Endothelial cell of umbilical vein (primary cell): ENCODE results near the gene ZNF764. TPM values are rescaled to one million over a fixed set of nuclear protein-coding genes. Genes with fewer than 3 reads are reported as not detected.

ENCODE experiments used
- BruUV-seq: library from RNA; stranded (reverse); fragments of 400-500 nt; replicated peaks from 2 replicates; lab custom pipeline; 2021; lab: Mats Ljungman, UMichigan
- CTCF ChIA-PET: fragments of 300-600, 350-600 bp; sonication (Branson Sonifier 250); formaldehyde crosslinking; loops from one replicate; lab custom pipeline; 2021; ENCODE audit warnings: antibody characterized with exemption, inconsistent platforms; lab: Charles Lee
- POLR2A ChIA-PET: fragments of 300-600, 350-600 bp; sonication (Branson Sonifier 250); formaldehyde crosslinking; loops from one replicate; lab custom pipeline; 2021; ENCODE audit warnings: antibody characterized with exemption, inconsistent platforms; lab: Charles Lee
- DNase-seq: peaks from one replicate; pipeline ENCODE4 v3.0.0-alpha.2; 2011; ENCODE audit warnings: low read depth, low spot score
- FAIRE-seq: peaks from 2 replicates; lab custom pipeline; 2011; peaks lifted over from hg19 to GRCh38; lab: Jason Lieb, UNC
- H2AFZ ChIP-seq: 2 replicates; pipeline ENCODE4 v1.6.0; 2012; ENCODE audit warnings: low read depth, low read length, control low read depth, inconsistent platforms
- H3K27ac ChIP-seq: 2 replicates; pipeline ENCODE4 v1.5.1; 2011; ENCODE audit warnings: low read depth, mild to moderate bottlenecking, control low read depth, low read length, moderate library complexity; ENCODE audit not compliant: insufficient read depth
- H3K27me3 ChIP-seq, 2 experiments: 2 replicates each; pipeline versions ENCODE4 v1.6.0 to v1.6.1; 2011; ENCODE audit warnings: low read length in 2 of 2, mixed read lengths in 1 of 2; ENCODE audit not compliant: control insufficient read depth in 2 of 2, insufficient read depth in 2 of 2
- H3K36me3 ChIP-seq, 2 experiments: 2 replicates in 1 of 2; 3 replicates in 1 of 2; pipeline ENCODE4 v1.5.1; 2011; ENCODE audit warnings: low read length in 2 of 2, mild to moderate bottlenecking in 1 of 2, moderate library complexity in 1 of 2; ENCODE audit not compliant: control insufficient read depth in 2 of 2, insufficient read depth in 2 of 2; ENCODE audit errors: extremely low read depth in 1 of 2
- H3K4me1 ChIP-seq: 3 replicates; pipeline ENCODE4 v1.5.1; 2011; ENCODE audit warnings: mild to moderate bottlenecking, low read length; ENCODE audit not compliant: control insufficient read depth, insufficient read depth; ENCODE audit errors: extremely low read depth
- H3K4me2 ChIP-seq: 2 replicates; pipeline ENCODE4 v1.6.1; 2011; ENCODE audit warnings: low read length, control low read depth, mixed read lengths; ENCODE audit not compliant: insufficient read depth
- H3K4me3 ChIP-seq, 3 experiments: fragments of 200-600 bp in 1 of 3; sonication (generic), shearing (Covaris generic) in 1 of 3; replicated peaks in 1 of 3; 2 replicates each; pipeline ENCODE4 v1.5.1; 2011 to 2016; ENCODE audit warnings: control low read depth in 3 of 3, low read length in 3 of 3, mild to moderate bottlenecking in 2 of 3, inconsistent platforms in 1 of 3, low read depth in 1 of 3, moderate library complexity in 1 of 3; ENCODE audit not compliant: insufficient read depth in 1 of 3
- H3K79me2 ChIP-seq: 2 replicates; pipeline ENCODE4 v1.6.0; 2012; ENCODE audit warnings: low read length, inconsistent platforms; ENCODE audit not compliant: control insufficient read depth, insufficient read depth
- H3K9ac ChIP-seq: replicated peaks from 2 replicates; pipeline ENCODE3; 2011; ENCODE audit warnings: low read length, control low read depth; ENCODE audit not compliant: insufficient read depth; ENCODE audit errors: extremely low read depth
- H3K9me1 ChIP-seq: replicated peaks from 3 replicates; pipeline ENCODE4 v1.6.0; 2011; ENCODE audit warnings: mild to moderate bottlenecking, low read length; ENCODE audit not compliant: control insufficient read depth, insufficient read depth; ENCODE audit errors: extremely low read depth
- H3K9me3 ChIP-seq: replicated peaks from 2 replicates; pipeline ENCODE4 v1.5.1; 2012; ENCODE audit warnings: low read length, inconsistent platforms; ENCODE audit not compliant: control insufficient read depth, insufficient read depth
- H4K20me1 ChIP-seq: replicated peaks from 2 replicates; pipeline ENCODE3; 2011; ENCODE audit warnings: mild to moderate bottlenecking, low read length; ENCODE audit not compliant: control insufficient read depth, insufficient read depth; ENCODE audit errors: extremely low read depth
- EZH2 ChIP-seq: IDR thresholded peaks from 2 replicates; pipeline ENCODE4 v1.6.1; 2012; ENCODE audit warnings: borderline replicate concordance, low read depth, mild to moderate bottlenecking, moderate library complexity, low read length, inconsistent platforms; ENCODE audit not compliant: severe bottlenecking
- GATA2 ChIP-seq: IDR thresholded peaks from 2 replicates; pipeline ENCODE4 v1.7.0; 2011; ENCODE audit warnings: low read depth, mild to moderate bottlenecking, moderate library complexity, mixed read lengths, low read length; ENCODE audit not compliant: insufficient read length, insufficient read depth
- JUN ChIP-seq: IDR thresholded peaks from 2 replicates; pipeline ENCODE4 v1.6.1; 2011; ENCODE audit warnings: borderline replicate concordance, low read depth; ENCODE audit not compliant: insufficient read length, insufficient read depth
- MYC ChIP-seq: IDR thresholded peaks from one replicate; pipeline ENCODE4 v1.6.1; 2011; ENCODE audit warnings: mild to moderate bottlenecking, low read depth, low read length
- POLR2A ChIP-seq: IDR thresholded peaks from 2 replicates; pipeline ENCODE4 v1.6.1; 2012; ENCODE audit warnings: low read depth, mild to moderate bottlenecking, control low read depth, low read length
- POLR2AphosphoS5 ChIP-seq: IDR thresholded peaks from 2 replicates; pipeline ENCODE4 v1.6.1; 2012; ENCODE audit warnings: low read depth, mild to moderate bottlenecking, control low read depth, low read length, moderate library complexity; ENCODE audit not compliant: insufficient read depth
- dilution Hi-C: fragments of 300-500 bp; cut with MboI; formaldehyde crosslinking; loops from one replicate; pipeline ENCODE4 v1.15.0; 2019; ENCODE audit warnings: low sequenced_read_pairs; ENCODE audit not compliant: extremely low pct_ligation_motif_present
- intact Hi-C: fragments of 100-400 bp; cut with micrococcal nuclease; formaldehyde crosslinking; loops from one replicate; pipeline ENCODE4 v1.10.0; 2022
- polyA plus RNA-seq, 4 experiments: library from polyadenylated mRNA; depleted of rRNA in 3 of 4; stranded (reverse) in 3 of 4; unstranded in 1 of 4; fragments of >200 nt; gene quantifications; 2 replicates each; pipeline versions ENCODE4 v1.2.1 to v1.2.3, GENCODE V29; 2011 to 2012; ENCODE audit warnings: missing spikeins in 1 of 4
- total RNA-seq: library from RNA; stranded (reverse); gene quantifications from 2 replicates; pipeline ENCODE4 v1.2.3, GENCODE V29; 2021
- TF ChIP-seq, protein P1 (sequence below), 2 donors: IDR thresholded peaks; 1 replicate in 1 of 2; 2 replicates in 1 of 2; pipeline ENCODE4 v1.5.1; 2011; ENCODE audit warnings: low read length in 2 of 2, mild to moderate bottlenecking in 2 of 2, moderate library complexity in 2 of 2, control low read depth in 1 of 2, inconsistent platforms in 1 of 2, low read depth in 1 of 2; ENCODE audit not compliant: insufficient read depth in 1 of 2; ENCODE audit errors: extremely low read depth in 1 of 2
- TF ChIP-seq, protein P2 (sequence below): IDR thresholded peaks from 2 replicates; pipeline ENCODE4 v1.6.1; 2011; ENCODE audit not compliant: insufficient read depth, insufficient read length

The ZNF764 gene
- total and polyA plus RNA-seq, 2 donors (not counting 3 experiments of a cell fraction or from before 2014, with no cell fraction given), result 5.0 to 12.1 TPM

DNA sequence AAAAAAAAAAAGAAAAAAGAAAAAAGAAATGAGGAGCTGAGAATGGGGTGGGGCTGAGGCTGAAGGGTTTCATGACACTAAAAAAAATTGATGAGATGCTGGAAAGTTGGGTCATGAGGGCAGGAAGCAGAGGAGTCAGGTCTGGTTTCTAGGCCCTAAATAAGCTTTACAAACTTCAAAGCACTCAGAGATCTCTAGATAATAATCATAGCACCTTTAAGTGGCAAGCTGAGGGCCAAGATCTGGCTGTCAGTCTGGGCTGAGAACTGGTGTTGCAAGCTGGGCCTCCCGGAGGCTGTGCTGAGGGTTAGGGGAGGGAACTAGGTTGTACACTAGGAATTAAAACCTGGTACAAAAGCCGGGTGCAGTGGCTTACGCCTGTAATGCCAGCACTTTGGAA lies 6.4 kb downstream of the ZNF764 start:
- Histone ChIP-seq H3K4me2 (no peak overlapping the region), H3K9me1 (no peaks in the 10 kb centered on the region), H3K27me3 (no peaks in the 10 kb centered on the region), H3K9me3 (no peaks in the 10 kb centered on the region), H3K9ac (no peak overlapping the region), H3K36me3 (peaks cover 3 to 9% of the 10 kb centered on the region in 2 experiments), H4K20me1 (no peaks in the 10 kb centered on the region), H3K4me1 (peaks cover 3% of the 10 kb centered on the region), H3K27ac (no peak overlapping the region), H3K79me2 (peaks cover 14% of the 10 kb centered on the region), H2AFZ (no peak overlapping the region), H3K4me3 (no peak overlapping the region)
- CTCF ChIA-PET, result interaction anchor here (1.4 kb wide), 1 partner anchor 122 kb away, joined by 4 read pairs; the partner anchor contains the start of gene DCTPP1
- no TSS peak for BruUV-seq
- intact Hi-C loops, result no loop called here
- TF ChIP-seq POLR2A (no peak), JUN (no peak), GATA2 (no peak), POLR2AphosphoS5 (no peak), EZH2 (no peak), MYC (no peak)
- TF ChIP-seq, protein P1, sequence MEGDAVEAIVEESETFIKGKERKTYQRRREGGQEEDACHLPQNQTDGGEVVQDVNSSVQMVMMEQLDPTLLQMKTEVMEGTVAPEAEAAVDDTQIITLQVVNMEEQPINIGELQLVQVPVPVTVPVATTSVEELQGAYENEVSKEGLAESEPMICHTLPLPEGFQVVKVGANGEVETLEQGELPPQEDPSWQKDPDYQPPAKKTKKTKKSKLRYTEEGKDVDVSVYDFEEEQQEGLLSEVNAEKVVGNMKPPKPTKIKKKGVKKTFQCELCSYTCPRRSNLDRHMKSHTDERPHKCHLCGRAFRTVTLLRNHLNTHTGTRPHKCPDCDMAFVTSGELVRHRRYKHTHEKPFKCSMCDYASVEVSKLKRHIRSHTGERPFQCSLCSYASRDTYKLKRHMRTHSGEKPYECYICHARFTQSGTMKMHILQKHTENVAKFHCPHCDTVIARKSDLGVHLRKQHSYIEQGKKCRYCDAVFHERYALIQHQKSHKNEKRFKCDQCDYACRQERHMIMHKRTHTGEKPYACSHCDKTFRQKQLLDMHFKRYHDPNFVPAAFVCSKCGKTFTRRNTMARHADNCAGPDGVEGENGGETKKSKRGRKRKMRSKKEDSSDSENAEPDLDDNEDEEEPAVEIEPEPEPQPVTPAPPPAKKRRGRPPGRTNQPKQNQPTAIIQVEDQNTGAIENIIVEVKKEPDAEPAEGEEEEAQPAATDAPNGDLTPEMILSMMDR (IDR thresholded peaks at IDR 0.05; ENCODE audit: extremely low read depth in 1 of 2, insufficient read depth in 1 of 2, low read depth in 1 of 2, low read length in 2 of 2), result no peak
- TF ChIP-seq, protein P2, sequence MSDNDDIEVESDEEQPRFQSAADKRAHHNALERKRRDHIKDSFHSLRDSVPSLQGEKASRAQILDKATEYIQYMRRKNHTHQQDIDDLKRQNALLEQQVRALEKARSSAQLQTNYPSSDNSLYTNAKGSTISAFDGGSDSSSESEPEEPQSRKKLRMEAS, result no peak
- POLR2A ChIA-PET, result no interaction called here
- DNase-seq, result no peak
- dilution Hi-C loops, result no loop called here
- no peak for FAIRE-seq
